Measurements from ENCODE around the gene ZFAND3.

GRCh38 chr6:38160831-38161230 is 341.3 kb downstream of the ZFAND3 start:
- TF ChIP-seq POLR2AphosphoS5 (IDR thresholded peaks at IDR 0.05; ENCODE audit: low read depth, low read length) (no peak), TAF1 (IDR thresholded peaks at IDR 0.05; ENCODE audit: borderline replicate concordance, low read depth, low read length) (no peak)
